Endodermal cell (in vitro differentiated cells): ENCODE data around the gene VAT1. TPM values are rescaled to one million over a fixed set of nuclear protein-coding genes. Genes with fewer than 3 reads are reported as not detected.
"Not testable (repeated sequence)": the region's sequence is repeated elsewhere in the genome, so short reads cannot be mapped to it uniquely, and the experiment has no call there.

Source experiments
- DNase-seq: peaks from one replicate; pipeline ENCODE4 v3.0.0-alpha.2; 2017
- H3K27ac ChIP-seq: 2 replicates; pipeline ENCODE4 v1.5.1; 2013; ENCODE audit warnings: mild to moderate bottlenecking, low read depth, low read length, moderate library complexity
- H3K27me3 ChIP-seq: 2 replicates; pipeline ENCODE4 v1.6.1; 2013; ENCODE audit warnings: mild to moderate bottlenecking, low read length, moderate library complexity; ENCODE audit not compliant: insufficient read depth, control insufficient read depth, poor library complexity, severe bottlenecking
- H3K36me3 ChIP-seq: 2 replicates; pipeline ENCODE4 v1.7.0; 2013; ENCODE audit warnings: mild to moderate bottlenecking, low read length, moderate library complexity; ENCODE audit not compliant: control insufficient read depth, insufficient read depth
- H3K4me1 ChIP-seq: one replicate; pipeline ENCODE4 v1.7.0; 2013; ENCODE audit warnings: low read length; ENCODE audit not compliant: control insufficient read depth, insufficient read depth
- H3K4me3 ChIP-seq: 2 replicates; pipeline ENCODE4 v1.5.1; 2013; ENCODE audit warnings: mild to moderate bottlenecking, low read length, moderate library complexity
- H3K9ac ChIP-seq: 2 replicates; pipeline ENCODE4 v1.6.1; 2013; ENCODE audit warnings: mild to moderate bottlenecking, low read length, moderate library complexity; ENCODE audit not compliant: poor library complexity, severe bottlenecking; ENCODE audit errors: extremely low read depth
- H3K9me3 ChIP-seq: 2 replicates; pipeline ENCODE4 v1.6.1; 2013; ENCODE audit warnings: mild to moderate bottlenecking, low read length, moderate library complexity; ENCODE audit not compliant: control insufficient read depth
- H3K27ac Mint-ChIP-seq: 2 replicates; pipeline ENCODE4 v1.8.0; 2020; ENCODE audit warnings: mixed read lengths
- H3K27me3 Mint-ChIP-seq: 2 replicates; pipeline ENCODE4 v1.8.0; 2021; ENCODE audit warnings: mild to moderate bottlenecking, mixed read lengths; ENCODE audit not compliant: insufficient read depth
- H3K36me3 Mint-ChIP-seq: 2 replicates; pipeline ENCODE4 v1.8.0; 2020; ENCODE audit warnings: low read depth, mixed read lengths
- H3K4me1 Mint-ChIP-seq: 2 replicates; pipeline ENCODE4 v1.8.0; 2020; ENCODE audit warnings: mixed read lengths
- H3K4me3 Mint-ChIP-seq: 2 replicates; pipeline ENCODE4 v1.8.0; 2020; ENCODE audit warnings: mild to moderate bottlenecking, moderate library complexity, mixed read lengths
- H3K9me3 Mint-ChIP-seq: 2 replicates; pipeline ENCODE4 v1.8.0; 2020; ENCODE audit warnings: mild to moderate bottlenecking, mixed read lengths
- WGBS, 2 experiments: methylation state at CpG; one replicate each; pipeline versions ENCODE4 v1.1.5 to v1.1.7; 2013; ENCODE audit warnings: missing lambda C conversion rate in 2 of 2, mixed read lengths in 1 of 2; ENCODE audit not compliant: insufficient coverage in 1 of 2, insufficient read length in 1 of 2; 5-methylcytosine and 5-hydroxymethylcytosine counted together
- total RNA-seq, 2 donors: library from RNA; stranded (reverse); fragmentation: NEBNext Ultra II Directional in 1 of 2; extraction: Animal tissue kit (Norgen Biotek cat#: 25700) in 1 of 2; gene quantifications; 2 replicates in 1 of 2; 3 replicates in 1 of 2; pipeline ENCODE4 v1.2.1, GENCODE V29; 2021
- TF ChIP-seq, protein P1 (sequence below): fragments of 200-600 bp; sonication (generic); conservative IDR thresholded peaks from 2 replicates; pipeline ENCODE4 v1.5.0; 2021; ENCODE audit warnings: antibody characterized with exemption, mild to moderate bottlenecking

The VAT1 gene
- total RNA-seq, 2 donors from 2014 or later: 306 to 402 TPM

GRCh38 chr17:43056051-43056450 lies 33.9 kb upstream of the VAT1 start:
- H3K27ac ChIP-seq: no peak overlapping the region
- WGBS, 2 experiments: 92 to 94% methylated on average over 2 to 7 of the region's 7 CpGs
- no peak overlapping the region for H3K9ac ChIP-seq
- H3K36me3 ChIP-seq: peaks cover 19% of the 10 kb centered on the region
- Mint-ChIP-seq H3K36me3 (peaks cover 34% of the 10 kb centered on the region), H3K9me3 (no peaks in the 10 kb centered on the region), H3K4me1 (no peaks in the 10 kb centered on the region), H3K27me3 (no peaks in the 10 kb centered on the region), H3K27ac (no peak overlapping the region), H3K4me3 (no peak overlapping the region)
- no peaks in the 10 kb centered on the region for H3K9me3 ChIP-seq
- DNase-seq: no peak
- H3K4me3 ChIP-seq: no peak overlapping the region
- no peaks in the 10 kb centered on the region for H3K27me3 ChIP-seq
- TF ChIP-seq, protein P1, sequence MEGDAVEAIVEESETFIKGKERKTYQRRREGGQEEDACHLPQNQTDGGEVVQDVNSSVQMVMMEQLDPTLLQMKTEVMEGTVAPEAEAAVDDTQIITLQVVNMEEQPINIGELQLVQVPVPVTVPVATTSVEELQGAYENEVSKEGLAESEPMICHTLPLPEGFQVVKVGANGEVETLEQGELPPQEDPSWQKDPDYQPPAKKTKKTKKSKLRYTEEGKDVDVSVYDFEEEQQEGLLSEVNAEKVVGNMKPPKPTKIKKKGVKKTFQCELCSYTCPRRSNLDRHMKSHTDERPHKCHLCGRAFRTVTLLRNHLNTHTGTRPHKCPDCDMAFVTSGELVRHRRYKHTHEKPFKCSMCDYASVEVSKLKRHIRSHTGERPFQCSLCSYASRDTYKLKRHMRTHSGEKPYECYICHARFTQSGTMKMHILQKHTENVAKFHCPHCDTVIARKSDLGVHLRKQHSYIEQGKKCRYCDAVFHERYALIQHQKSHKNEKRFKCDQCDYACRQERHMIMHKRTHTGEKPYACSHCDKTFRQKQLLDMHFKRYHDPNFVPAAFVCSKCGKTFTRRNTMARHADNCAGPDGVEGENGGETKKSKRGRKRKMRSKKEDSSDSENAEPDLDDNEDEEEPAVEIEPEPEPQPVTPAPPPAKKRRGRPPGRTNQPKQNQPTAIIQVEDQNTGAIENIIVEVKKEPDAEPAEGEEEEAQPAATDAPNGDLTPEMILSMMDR: no peak
- no peaks in the 10 kb centered on the region for H3K4me1 ChIP-seq

DNA sequence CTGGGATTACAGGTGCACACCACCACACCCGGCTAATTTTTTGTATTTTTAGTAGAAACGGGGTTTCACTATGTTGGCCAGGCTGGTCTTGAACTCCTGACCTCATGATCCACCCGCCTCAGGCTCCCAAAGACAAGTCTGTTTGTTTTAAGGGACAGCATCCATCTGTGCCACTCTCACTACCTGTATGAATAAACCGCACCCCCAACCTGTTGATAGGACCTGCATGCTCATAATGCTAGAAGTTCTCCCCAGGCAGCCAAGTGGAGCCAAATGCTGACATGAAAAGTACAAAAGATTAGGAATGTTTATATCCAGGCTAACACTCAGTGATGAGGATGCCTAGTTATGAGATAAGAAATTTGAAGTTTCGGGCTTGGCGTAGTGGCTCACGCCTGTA lies 30.8 kb upstream of the VAT1 start:
- not testable (repeated sequence) for H3K27ac ChIP-seq, H3K9me3 Mint-ChIP-seq, H3K4me3 Mint-ChIP-seq, H3K4me1 ChIP-seq, H3K27me3 ChIP-seq, H3K9me3 ChIP-seq, H3K27ac Mint-ChIP-seq, H3K27me3 Mint-ChIP-seq, DNase-seq, H3K9ac ChIP-seq, H3K4me3 ChIP-seq, H3K4me1 Mint-ChIP-seq
- WGBS, 2 experiments: 94 to 96% methylated on average over 6 to 7 of the region's 7 CpGs
- peaks cover 22% of the 10 kb centered on the region for H3K36me3 ChIP-seq
- peaks cover 38% of the 10 kb centered on the region for H3K36me3 Mint-ChIP-seq

- no peak overlapping the region for H3K27ac Mint-ChIP-seq
Observed at GRCh38 chr17:43051969-43052368, 29.8 kb upstream of the VAT1 start.

More at GRCh38 chr17:43051969-43052368, 29.8 kb upstream of the VAT1 start:
- Histone ChIP-seq H3K27ac (no peak overlapping the region), H3K27me3 (no peaks in the 10 kb centered on the region), H3K9ac (no peak overlapping the region), H3K4me3 (no peak overlapping the region), H3K4me1 (no peaks in the 10 kb centered on the region), H3K36me3 (peaks cover 27% of the 10 kb centered on the region), H3K9me3 (no peaks in the 10 kb centered on the region)
- Mint-ChIP-seq H3K27me3 (no peaks in the 10 kb centered on the region), H3K4me3 (no peak overlapping the region), H3K36me3 (peaks cover 43% of the 10 kb centered on the region), H3K4me1 (no peaks in the 10 kb centered on the region), H3K9me3 (no peaks in the 10 kb centered on the region)
- TF ChIP-seq, protein P1: no peak
- WGBS, 2 experiments: 88 to 90% methylated on average over 1 of the region's 1 CpG
- no peak for DNase-seq
